Small intestine (tissue), 7 donors: Measurements from ENCODE around the gene PDHX. TPM values are rescaled to one million over a fixed set of nuclear protein-coding genes. Genes with fewer than 3 reads are reported as not detected.

Experiments
- DNase-seq, 2 donors: peaks; one replicate each; pipeline versions ENCODE4 v3.0.0 to v3.0.0-alpha.2; 2013
- FAIRE-seq: peaks from 2 replicates; lab custom pipeline; 2012; peaks lifted over from hg19 to GRCh38; lab: Jason Lieb, UNC
- H3K27ac ChIP-seq, 3 donors: one replicate each; pipeline ENCODE4 v1.5.1; 2013; ENCODE audit warnings: low read length in 2 of 3, mild to moderate bottlenecking in 2 of 3, control low read depth in 1 of 3, inconsistent platforms in 1 of 3, low read depth in 1 of 3, moderate library complexity in 1 of 3
- H3K27me3 ChIP-seq, 3 donors: one replicate each; pipeline ENCODE4 v1.6.1; 2013; ENCODE audit warnings: low read length in 3 of 3, inconsistent platforms in 1 of 3; ENCODE audit not compliant: control insufficient read depth in 3 of 3, insufficient read depth in 3 of 3
- H3K36me3 ChIP-seq, 3 donors: one replicate each; pipeline ENCODE4 v1.6.1; 2013; ENCODE audit warnings: low read length in 3 of 3, inconsistent platforms in 1 of 3, low read depth in 1 of 3, mild to moderate bottlenecking in 1 of 3, moderate library complexity in 1 of 3; ENCODE audit not compliant: control insufficient read depth in 3 of 3, insufficient read depth in 2 of 3
- H3K4me1 ChIP-seq, 3 donors: one replicate each; pipeline ENCODE4 v1.6.1; 2013; ENCODE audit warnings: low read length in 2 of 3, inconsistent platforms in 1 of 3, low read depth in 1 of 3, mild to moderate bottlenecking in 1 of 3, moderate library complexity in 1 of 3; ENCODE audit not compliant: control insufficient read depth in 3 of 3, insufficient read depth in 2 of 3
- H3K4me3 ChIP-seq, 3 donors: one replicate each; pipeline ENCODE4 v1.5.1; 2013; ENCODE audit warnings: low read length in 3 of 3, control low read depth in 1 of 3, inconsistent platforms in 1 of 3, low read depth in 1 of 3, mild to moderate bottlenecking in 1 of 3, moderate library complexity in 1 of 3
- H3K9me3 ChIP-seq, 2 donors: one replicate each; pipeline ENCODE4 v1.6.1; 2013; ENCODE audit warnings: low read depth in 1 of 2, low read length in 1 of 2; ENCODE audit not compliant: control insufficient read depth in 2 of 2, insufficient read depth in 1 of 2
- WGBS, 3 donors: extraction: QIAGEN DNeasy Blood & Tissue Kit; methylation state at CpG; one replicate each; pipeline ENCODE4 v1.1.7; 2013; 5-methylcytosine and 5-hydroxymethylcytosine counted together
- polyA plus RNA-seq, 4 donors: library from polyadenylated mRNA; stranded (reverse) in 3 of 4; unstranded in 1 of 4; fragments of 200-250 nt in 3 of 4; fragments of 120-200 nt in 1 of 4; gene quantifications; one replicate each; pipeline versions ENCODE4 v1.2.1 to v1.2.3, GENCODE V29; 2013
- donor health status: healthy with polysubstance abuse.
- donor health status: control.
- donor health status: control.
- donor health status: Bipolar disorder and iron deficiency.
- donor health status: healthy.

Gene PDHX
- polyA plus RNA-seq, 4 donors, result 15.7 to 29.0 (median 26.1) TPM

- Histone ChIP-seq H3K27me3 (no peaks in the 10 kb centered on the region), H3K4me1 (peaks cover 0 to 2% (median 0%) of the 10 kb centered on the region in 3 donors), H3K9me3 (peaks cover 4 to 77% of the 10 kb centered on the region in 2 donors), H3K36me3 (peaks cover 0 to 9% (median 2%) of the 10 kb centered on the region in 3 donors), H3K27ac (no peak overlapping the region), H3K4me3 (no peak overlapping the region)
- WGBS, 3 donors, result 94 to 99% (median 97%) methylated on average over 5 of the region's 5 CpGs
- peak in 1 of 2 donors; percentile 26 for DNase-seq
- no peak for FAIRE-seq
These were observed 16.8 kb upstream of the PDHX start for GRCh38 chr11:34899633-34900016.

DNA sequence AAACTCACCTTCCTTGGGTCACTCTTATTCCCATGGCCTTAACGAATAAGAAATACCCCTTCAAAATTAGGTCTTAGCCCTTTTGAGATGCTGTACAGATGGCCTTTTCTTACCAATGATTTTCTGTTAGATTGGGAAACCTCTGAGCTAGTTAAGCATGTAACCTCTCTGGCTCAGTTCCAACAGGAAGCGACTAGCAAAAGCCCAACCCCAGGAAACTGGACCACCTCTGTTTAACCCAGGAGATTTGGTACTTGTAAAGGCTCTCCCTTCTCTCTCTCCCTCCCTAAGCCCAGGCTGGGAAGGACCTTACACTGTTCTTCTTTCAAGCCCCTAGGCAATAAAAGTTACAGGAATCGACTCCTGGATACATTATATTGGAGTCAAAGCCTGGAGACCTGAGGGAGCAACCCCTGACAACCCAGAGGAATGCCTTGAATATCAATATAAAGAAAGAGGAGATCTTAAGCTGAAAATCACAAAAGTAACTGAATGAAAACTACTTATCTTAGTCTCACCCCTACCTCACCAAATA, 11.9 kb upstream of the PDHX start:
- peaks cover 2 to 66% of the 10 kb centered on the region in 2 donors for H3K9me3 ChIP-seq
- WGBS, 3 donors, result 84 to 97% (median 90%) methylated on average over 3 of the region's 3 CpGs
- no peak overlapping the region for H3K4me3 ChIP-seq
- peak overlapping the region in 1 of 3 donors; percentile 63 for H3K27ac ChIP-seq
- H3K27me3 ChIP-seq, result no peaks in the 10 kb centered on the region
- no peak for FAIRE-seq
- peaks cover 0 to 7% (median 0%) of the 10 kb centered on the region in 3 donors for H3K36me3 ChIP-seq
- peaks cover 0 to 3% (median 3%) of the 10 kb centered on the region in 3 donors for H3K4me1 ChIP-seq
- peak in 1 of 2 donors; percentile 55 for DNase-seq

GRCh38 chr11:34905666-34906065, 10.8 kb upstream of the PDHX start:
- FAIRE-seq, result no peak
- no peak overlapping the region for H3K27ac ChIP-seq
- H3K27me3 ChIP-seq, result no peaks in the 10 kb centered on the region
- peaks cover 0 to 3% (median 3%) of the 10 kb centered on the region in 3 donors for H3K4me1 ChIP-seq
- 96 to 97% (median 97%) methylated on average over 7 of the region's 7 CpGs for WGBS, 3 donors
- no peak for DNase-seq
- peaks cover 2 to 55% of the 10 kb centered on the region in 2 donors for H3K9me3 ChIP-seq
- H3K4me3 ChIP-seq, result no peak overlapping the region
- peaks cover 0 to 7% (median 0%) of the 10 kb centered on the region in 3 donors for H3K36me3 ChIP-seq

- 84 to 88% (median 86%) methylated on average over 3 of the region's 3 CpGs for WGBS, 3 donors
- Histone ChIP-seq H3K9me3 (peaks cover 0 to 32% of the 10 kb centered on the region in 2 donors), H3K36me3 (peaks cover 0 to 2% (median 0%) of the 10 kb centered on the region in 3 donors), H3K4me1 (peaks cover 0 to 5% (median 3%) of the 10 kb centered on the region in 3 donors), H3K27ac (no peak overlapping the region), H3K4me3 (no peak overlapping the region), H3K27me3 (no peaks in the 10 kb centered on the region)
- DNase-seq, result no peak
- no peak for FAIRE-seq
These were observed 8.4 kb upstream of the PDHX start for GRCh38 chr11:34907934-34908593.

GRCh38 chr11:34909415-34909814, 7.0 kb upstream of the PDHX start:
- FAIRE-seq, result no peak
- 71 to 75% (median 74%) methylated on average over 6 of the region's 6 CpGs for WGBS, 3 donors
- Histone ChIP-seq H3K4me3 (no peak overlapping the region), H3K27ac (no peak overlapping the region), H3K36me3 (peaks cover 0 to 4% (median 0%) of the 10 kb centered on the region in 3 donors), H3K27me3 (no peaks in the 10 kb centered on the region), H3K4me1 (peaks cover 0 to 5% (median 3%) of the 10 kb centered on the region in 3 donors), H3K9me3 (peaks cover 0 to 20% of the 10 kb centered on the region in 2 donors)
- DNase-seq, result no peak

DNA sequence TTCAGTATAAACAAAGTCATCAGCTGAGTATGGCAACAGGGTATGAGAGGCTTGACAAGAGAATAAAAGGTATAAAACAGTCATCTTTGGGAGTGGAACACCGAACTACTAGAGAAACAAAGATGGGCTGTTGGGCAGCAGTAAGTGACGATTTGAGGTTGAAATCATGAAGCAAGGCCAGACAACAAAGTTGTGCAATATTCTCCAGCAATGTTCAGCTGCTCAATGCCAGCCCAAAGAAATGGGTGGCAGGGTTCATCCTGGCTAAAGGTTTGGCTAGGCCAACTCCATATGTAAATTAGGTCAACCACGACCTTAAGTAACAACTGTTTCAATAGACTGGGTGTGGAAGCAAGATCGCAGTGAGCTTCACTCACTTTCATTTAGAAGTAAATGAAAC, 6.5 kb upstream of the PDHX start:
- Histone ChIP-seq H3K4me1 (peaks cover 0 to 5% (median 1%) of the 10 kb centered on the region in 3 donors), H3K36me3 (peaks cover 0 to 4% (median 0%) of the 10 kb centered on the region in 3 donors), H3K9me3 (peaks cover 0 to 17% of the 10 kb centered on the region in 2 donors), H3K27me3 (no peaks in the 10 kb centered on the region), H3K4me3 (no peak overlapping the region), H3K27ac (no peak overlapping the region)
- WGBS, 3 donors, result 61 to 72% (median 66%) methylated on average over 4 of the region's 4 CpGs
- DNase-seq, result peak in 1 of 2 donors; percentile 37
- FAIRE-seq, result no peak

DNA sequence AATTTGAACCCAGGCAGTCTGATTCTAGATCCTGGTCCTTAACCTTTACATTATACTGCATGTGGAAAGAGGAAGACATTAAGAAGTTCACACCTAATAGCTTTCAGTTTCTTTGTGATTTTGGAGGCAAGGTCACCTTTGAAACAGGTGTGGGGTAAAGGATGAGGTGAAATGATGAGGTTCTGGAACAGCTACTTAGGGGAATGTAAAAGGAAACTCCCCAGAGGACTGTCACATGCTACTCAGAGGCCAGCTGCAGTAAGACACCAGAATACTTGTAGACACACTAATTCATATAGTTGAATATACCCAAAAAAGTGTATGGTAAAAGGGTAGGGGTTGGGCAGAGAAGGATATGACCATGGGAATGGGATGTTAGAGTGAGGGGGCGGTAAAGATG, 5.6 kb upstream of the PDHX start:
- Histone ChIP-seq H3K4me3 (no peak overlapping the region), H3K4me1 (peaks cover 0 to 5% (median 3%) of the 10 kb centered on the region in 3 donors), H3K27me3 (no peaks in the 10 kb centered on the region), H3K36me3 (peaks cover 0 to 4% (median 0%) of the 10 kb centered on the region in 3 donors), H3K27ac (no peak overlapping the region), H3K9me3 (peaks cover 0 to 10% of the 10 kb centered on the region in 2 donors)
- WGBS, 3 donors, result 91 to 96% (median 96%) methylated on average over 1 of the region's 1 CpG
- DNase-seq, result no peak
- FAIRE-seq, result no peak

DNA sequence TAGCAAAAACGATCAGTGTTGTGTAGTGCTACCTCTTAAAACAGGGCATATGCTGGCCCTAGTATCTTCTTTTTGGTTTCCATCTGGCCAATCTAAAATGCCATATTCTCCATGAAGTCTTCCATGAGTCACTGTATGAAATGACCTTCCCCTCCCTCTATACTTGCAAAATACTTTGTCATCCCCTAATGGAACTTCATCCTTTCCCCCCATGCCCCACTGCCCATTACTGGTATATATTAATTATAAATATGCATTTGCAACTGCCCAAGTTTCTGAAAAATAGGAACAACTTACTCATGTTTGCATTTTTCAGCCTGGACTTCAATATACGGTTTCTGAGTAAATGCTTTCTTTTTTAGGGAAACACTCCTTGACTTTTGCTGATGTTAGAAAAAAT, 4.7 kb upstream of the PDHX start:
- FAIRE-seq (no peak), DNase-seq (no peak)
- H3K4me3 ChIP-seq, result no peak overlapping the region
- H3K36me3 ChIP-seq, result peaks cover 0 to 4% (median 0%) of the 10 kb centered on the region in 3 donors
- H3K27me3 ChIP-seq, result no peaks in the 10 kb centered on the region
- peaks cover 0 to 5% (median 3%) of the 10 kb centered on the region in 3 donors for H3K4me1 ChIP-seq
- WGBS, 3 donors, result 87 to 92% (median 90%) methylated on average over 2 of the region's 2 CpGs
- H3K27ac ChIP-seq, result no peak overlapping the region
- H3K9me3 ChIP-seq, result peaks cover 0 to 3% of the 10 kb centered on the region in 2 donors
